ENCODE results near the gene PRR20G. TPM values are rescaled to one million over a fixed set of nuclear protein-coding genes. Genes with fewer than 3 reads are reported as not detected.

The PRR20G gene
- polyA plus RNA-seq, 1 experiment, result not detected

DNA sequence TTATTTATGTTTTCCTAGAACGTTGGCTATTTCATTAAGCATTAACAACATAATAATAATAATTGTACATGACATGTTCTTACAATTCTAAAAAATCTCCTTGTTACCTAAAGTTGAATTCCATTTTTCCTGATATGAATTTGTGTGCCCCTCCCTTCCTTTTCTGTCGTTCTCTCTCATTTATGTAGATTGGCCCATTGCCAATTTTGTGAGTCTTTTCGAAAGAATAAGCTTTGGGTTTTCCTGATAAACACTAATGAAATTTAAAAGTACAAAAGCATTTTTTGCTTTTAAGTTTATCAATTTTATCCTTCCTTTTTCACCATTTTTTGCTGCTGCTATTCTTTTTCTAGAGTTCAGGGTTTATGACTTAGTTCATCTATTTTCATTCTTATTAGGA is 50.0 kb downstream of the PRR20G start:
- CTCF ChIA-PET, result no interaction called here
- Histone ChIP-seq H3K4me3 (ENCODE audit: low read depth, low read length) (no peak overlapping the region), H3K27me3 (ENCODE audit: control insufficient read depth, insufficient read depth, low read length) (0 out of 2 replicates have a peak, but pooled peaks cover 2% of the 10 kb centered on the region), H3K36me3 (ENCODE audit: control insufficient read depth, insufficient read depth, low read length) (no peaks in the 10 kb centered on the region)
- TF ChIP-seq, protein P1, sequence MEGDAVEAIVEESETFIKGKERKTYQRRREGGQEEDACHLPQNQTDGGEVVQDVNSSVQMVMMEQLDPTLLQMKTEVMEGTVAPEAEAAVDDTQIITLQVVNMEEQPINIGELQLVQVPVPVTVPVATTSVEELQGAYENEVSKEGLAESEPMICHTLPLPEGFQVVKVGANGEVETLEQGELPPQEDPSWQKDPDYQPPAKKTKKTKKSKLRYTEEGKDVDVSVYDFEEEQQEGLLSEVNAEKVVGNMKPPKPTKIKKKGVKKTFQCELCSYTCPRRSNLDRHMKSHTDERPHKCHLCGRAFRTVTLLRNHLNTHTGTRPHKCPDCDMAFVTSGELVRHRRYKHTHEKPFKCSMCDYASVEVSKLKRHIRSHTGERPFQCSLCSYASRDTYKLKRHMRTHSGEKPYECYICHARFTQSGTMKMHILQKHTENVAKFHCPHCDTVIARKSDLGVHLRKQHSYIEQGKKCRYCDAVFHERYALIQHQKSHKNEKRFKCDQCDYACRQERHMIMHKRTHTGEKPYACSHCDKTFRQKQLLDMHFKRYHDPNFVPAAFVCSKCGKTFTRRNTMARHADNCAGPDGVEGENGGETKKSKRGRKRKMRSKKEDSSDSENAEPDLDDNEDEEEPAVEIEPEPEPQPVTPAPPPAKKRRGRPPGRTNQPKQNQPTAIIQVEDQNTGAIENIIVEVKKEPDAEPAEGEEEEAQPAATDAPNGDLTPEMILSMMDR (IDR thresholded peaks at IDR 0.05; ENCODE audit: insufficient read depth, low read depth, low read length), result no peak
- no peak for DNase-seq (ENCODE audit: low read depth)
- POLR2A ChIA-PET, result no interaction called here

DNA sequence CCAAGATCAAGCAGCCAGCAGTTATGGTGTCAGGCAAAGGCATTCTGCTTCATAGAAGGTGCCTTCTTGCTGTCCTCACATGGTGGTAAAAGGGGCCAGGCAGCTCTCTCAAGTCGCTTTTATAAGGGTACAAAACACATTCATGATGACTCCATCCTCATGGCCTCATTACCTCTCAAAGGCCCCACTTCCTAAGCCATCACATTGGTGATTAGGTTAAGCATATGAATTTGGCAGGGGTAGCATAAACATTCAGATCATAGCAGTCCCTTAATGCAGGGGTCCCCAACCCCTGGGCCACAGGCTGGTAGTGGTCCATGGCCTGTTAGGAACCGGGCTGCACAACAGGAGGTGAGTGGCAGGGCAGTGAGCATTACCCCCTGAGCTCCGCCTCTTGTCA is 52.1 kb downstream of the PRR20G start:
- Histone ChIP-seq H3K4me3 (ENCODE audit: low read depth, low read length) (no peak overlapping the region), H3K27me3 (ENCODE audit: control insufficient read depth, insufficient read depth, low read length) (0 out of 2 replicates have a peak, but pooled peaks cover 2% of the 10 kb centered on the region), H3K36me3 (ENCODE audit: control insufficient read depth, insufficient read depth, low read length) (no peaks in the 10 kb centered on the region)
- CTCF ChIA-PET, result no interaction called here
- DNase-seq (ENCODE audit: low read depth), result no peak
- TF ChIP-seq, protein P1 (IDR thresholded peaks at IDR 0.05; ENCODE audit: insufficient read depth, low read depth, low read length), result no peak
- POLR2A ChIA-PET, result no interaction called here

DNA sequence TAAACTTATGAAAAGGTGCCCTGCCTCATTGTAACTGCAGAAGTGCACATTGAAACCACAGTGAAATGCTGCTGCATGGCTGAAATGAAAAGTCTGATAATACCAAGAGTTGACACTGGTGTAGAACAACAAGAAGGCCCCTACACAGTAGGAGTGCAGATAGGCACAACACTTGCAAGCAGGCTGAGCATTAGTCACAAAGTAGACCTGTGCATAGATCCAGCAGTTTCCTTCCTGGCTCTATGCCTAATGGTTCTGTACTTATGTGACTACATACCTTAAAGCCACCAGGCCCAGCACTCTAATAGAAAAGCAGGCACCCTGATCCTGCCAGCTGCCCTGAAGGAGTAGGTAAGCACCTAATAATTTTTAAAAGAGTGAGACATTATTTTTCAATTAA is 53.1 kb downstream of the PRR20G start:
- no peak for DNase-seq (ENCODE audit: low read depth)
- Histone ChIP-seq H3K4me3 (ENCODE audit: low read depth, low read length) (no peak overlapping the region), H3K27me3 (ENCODE audit: control insufficient read depth, insufficient read depth, low read length) (0 out of 2 replicates have a peak, but pooled peaks cover 2% of the 10 kb centered on the region), H3K36me3 (ENCODE audit: control insufficient read depth, insufficient read depth, low read length) (no peaks in the 10 kb centered on the region)
- TF ChIP-seq, protein P1 (IDR thresholded peaks at IDR 0.05; ENCODE audit: insufficient read depth, low read depth, low read length), result no peak
- ChIA-PET POLR2A (no interaction called here), CTCF (no interaction called here)

Small RNA genes within 50 kb of the gene (small RNA-seq; reads per million reads assigned to genes)
- not detected for gene RNU6-1047P (ENCODE audit: insufficient read length, low read depth, low replicate concordance)

Other genes with a start within 250 kb of the PRR20G start
- gene PRR23E, start 94.9 kb downstream of the PRR20G start, polyA plus RNA-seq (2011; rRNA removed), result not detected in 2 replicates